Measurements from ENCODE around the gene NUBP1.

DNA sequence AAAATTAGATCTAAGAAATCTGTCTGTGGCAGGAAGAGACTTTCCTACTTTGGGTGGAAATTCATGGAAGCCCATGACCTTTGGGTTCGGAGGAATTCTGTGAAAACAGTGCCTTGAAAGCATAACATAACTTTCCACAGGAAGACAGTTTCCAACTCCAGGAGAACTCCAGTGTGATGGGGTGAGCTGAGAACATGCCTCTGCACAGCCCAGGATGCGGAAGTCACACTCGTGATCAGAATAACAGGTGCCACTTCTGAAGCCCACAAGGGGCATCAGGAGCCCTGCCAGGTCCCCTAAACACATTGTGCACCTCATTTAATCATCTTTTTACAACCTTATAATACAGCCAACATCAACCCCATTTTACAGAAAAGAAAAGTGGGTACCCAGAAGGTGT, 65.2 kb downstream of the NUBP1 start:
- TF ChIP-seq, protein P1, sequence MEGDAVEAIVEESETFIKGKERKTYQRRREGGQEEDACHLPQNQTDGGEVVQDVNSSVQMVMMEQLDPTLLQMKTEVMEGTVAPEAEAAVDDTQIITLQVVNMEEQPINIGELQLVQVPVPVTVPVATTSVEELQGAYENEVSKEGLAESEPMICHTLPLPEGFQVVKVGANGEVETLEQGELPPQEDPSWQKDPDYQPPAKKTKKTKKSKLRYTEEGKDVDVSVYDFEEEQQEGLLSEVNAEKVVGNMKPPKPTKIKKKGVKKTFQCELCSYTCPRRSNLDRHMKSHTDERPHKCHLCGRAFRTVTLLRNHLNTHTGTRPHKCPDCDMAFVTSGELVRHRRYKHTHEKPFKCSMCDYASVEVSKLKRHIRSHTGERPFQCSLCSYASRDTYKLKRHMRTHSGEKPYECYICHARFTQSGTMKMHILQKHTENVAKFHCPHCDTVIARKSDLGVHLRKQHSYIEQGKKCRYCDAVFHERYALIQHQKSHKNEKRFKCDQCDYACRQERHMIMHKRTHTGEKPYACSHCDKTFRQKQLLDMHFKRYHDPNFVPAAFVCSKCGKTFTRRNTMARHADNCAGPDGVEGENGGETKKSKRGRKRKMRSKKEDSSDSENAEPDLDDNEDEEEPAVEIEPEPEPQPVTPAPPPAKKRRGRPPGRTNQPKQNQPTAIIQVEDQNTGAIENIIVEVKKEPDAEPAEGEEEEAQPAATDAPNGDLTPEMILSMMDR (IDR thresholded peaks at IDR 0.05; ENCODE audit: low read length) = no peak
- TF ChIP-seq EZH2 (IDR thresholded peaks at IDR 0.05; ENCODE audit: borderline replicate concordance, low read length) = no peak

Data from OCI-LY1 (cell line).